HCT116 (cell line): ENCODE measurements around the gene GREM2. TPM values are rescaled to one million over a fixed set of nuclear protein-coding genes. Genes with fewer than 3 reads are reported as not detected.

Source experiments
- ATAC-seq: fragments of 200-7000 bp; cut with Tn5 transposase; 2 replicates; pipeline ENCODE4 v1.9.1; 2020; ENCODE audit warnings: mild to moderate bottlenecking, moderate library complexity
- BruUV-seq: library from RNA; stranded (reverse); fragments of 400-500 nt; replicated peaks from 2 replicates; lab custom pipeline; 2021; lab: Mats Ljungman, UMichigan
- CTCF ChIA-PET: fragments of 300-600 bp; sonication (Branson Sonifier 250); formaldehyde crosslinking; loops from one replicate; lab custom pipeline; 2021; ENCODE audit warnings: antibody characterized with exemption; lab: Charles Lee
- POLR2A ChIA-PET: fragments of 300-600, 350-600 bp; sonication (Branson Sonifier 250); formaldehyde crosslinking; loops from one replicate; lab custom pipeline; 2021; ENCODE audit warnings: antibody characterized with exemption; lab: Charles Lee
- RAD21 ChIA-PET, 2 experiments: fragments of 300-600 bp; sonication (Branson Sonifier 250); formaldehyde crosslinking; loops; one replicate each; lab custom pipeline; 2023; ENCODE audit warnings: low total read pairs in 2 of 2; ENCODE audit not compliant: uncharacterized antibody in 2 of 2, unreplicated experiment in 2 of 2, low non-redundant PET in 1 of 2; lab: Charles Lee
- DNase-seq: peaks from one replicate; pipeline ENCODE4 v3.0.0-alpha.2; 2010; ENCODE audit warnings: low read depth, low spot score
- H2AFZ ChIP-seq: fragments of 200-600 bp; shearing (Covaris generic), sonication (generic); 2 replicates; pipeline ENCODE4 v1.6.1; 2017; ENCODE audit warnings: low read depth, mixed run types, mixed read lengths, antibody characterized with exemption, low read length; ENCODE audit not compliant: poor library complexity, severe bottlenecking
- H3K27ac ChIP-seq: 2 replicates; pipeline ENCODE4 v1.5.1; 2012; ENCODE audit warnings: low read depth, low read length
- H3K27me3 ChIP-seq: fragments of 200-600 bp; sonication (generic); 2 replicates; pipeline ENCODE4 v1.6.1; 2016; ENCODE audit warnings: mixed run types, low read length, mixed read lengths; ENCODE audit not compliant: insufficient read depth
- H3K36me3 ChIP-seq, 2 experiments: fragments of 200-500 bp in 1 of 2; fragments of 200-600 bp in 1 of 2; sonication (Bioruptor generic) in 1 of 2; sonication (generic) in 1 of 2; 2 replicates each; pipeline versions ENCODE4 v1.5.1 to v1.6.1; 2014 to 2016; ENCODE audit warnings: low read length in 2 of 2, inconsistent platforms in 1 of 2, mixed read lengths in 1 of 2, mixed run types in 1 of 2; ENCODE audit not compliant: insufficient read depth in 2 of 2, control insufficient read depth in 1 of 2
- H3K4me1 ChIP-seq, 2 experiments: fragments of 200-600 bp in 1 of 2; sonication (generic) in 1 of 2; 2 replicates each; pipeline versions ENCODE4 v1.5.1 to v1.6.1; 2012 to 2017; ENCODE audit warnings: low read length in 2 of 2, inconsistent platforms in 1 of 2, mild to moderate bottlenecking in 1 of 2, mixed read lengths in 1 of 2, mixed run types in 1 of 2, moderate library complexity in 1 of 2; ENCODE audit not compliant: insufficient read depth in 2 of 2, control insufficient read depth in 1 of 2
- H3K4me2 ChIP-seq: fragments of 200-600 bp; sonication (generic); 2 replicates; pipeline ENCODE4 v1.6.1; 2017; ENCODE audit warnings: mixed run types, low read length, mixed read lengths
- H3K4me3 ChIP-seq, 2 experiments: fragments of 200-600 bp in 1 of 2; sonication (generic) in 1 of 2; replicated peaks in 1 of 2; 2 replicates each; pipeline ENCODE4 v1.5.1; 2011 to 2016; ENCODE audit warnings: low read length in 2 of 2, control low read depth in 1 of 2, low read depth in 1 of 2, mild to moderate bottlenecking in 1 of 2, mixed read lengths in 1 of 2, mixed run types in 1 of 2
- H3K79me2 ChIP-seq: fragments of 200-600 bp; sonication (generic); 2 replicates; pipeline ENCODE4 v1.6.1; 2017; ENCODE audit warnings: mild to moderate bottlenecking, mixed run types, low read length, moderate library complexity, mixed read lengths; ENCODE audit not compliant: insufficient read depth
- H3K9ac ChIP-seq: fragments of 200-600 bp; sonication (generic); 2 replicates; pipeline ENCODE4 v1.6.1; 2016; ENCODE audit warnings: low read length, mixed read lengths
- H3K9me2 ChIP-seq: fragments of 200-600 bp; sonication (generic), shearing (Covaris generic); 2 replicates; pipeline ENCODE4 v1.6.1; 2017; ENCODE audit warnings: mixed run types, mild to moderate bottlenecking, moderate library complexity; ENCODE audit not compliant: insufficient read depth
- H3K9me3 ChIP-seq, 2 experiments: fragments of 200-500 bp in 1 of 2; fragments of 200-600 bp in 1 of 2; sonication (Bioruptor generic) in 1 of 2; sonication (generic) in 1 of 2; 2 replicates each; pipeline ENCODE4 v1.6.1; 2014 to 2017; ENCODE audit warnings: low read length in 2 of 2, mixed read lengths in 2 of 2, inconsistent platforms in 1 of 2, low read depth in 1 of 2, mild to moderate bottlenecking in 1 of 2, mixed run types in 1 of 2, moderate library complexity in 1 of 2; ENCODE audit not compliant: control insufficient read depth in 1 of 2, insufficient read depth in 1 of 2
- H4K20me1 ChIP-seq: fragments of 200-600 bp; sonication (generic), shearing (Covaris generic); 2 replicates; pipeline ENCODE4 v1.6.1; 2017; ENCODE audit warnings: mixed run types, mild to moderate bottlenecking, moderate library complexity; ENCODE audit not compliant: insufficient read depth
- FOSL1 ChIP-seq: IDR thresholded peaks from 2 replicates; pipeline ENCODE4 v1.6.1; 2012; ENCODE audit warnings: low read depth
- REST ChIP-seq: IDR thresholded peaks from 2 replicates; pipeline ENCODE4 v1.6.1; 2012; ENCODE audit warnings: low read depth
- intact Hi-C: fragments of 100-400 bp; cut with micrococcal nuclease; formaldehyde crosslinking; loops from 2 replicates; pipeline ENCODE4 v1.10.0; 2022
- total RNA-seq: library from RNA; stranded (reverse); gene quantifications from one replicate; pipeline ENCODE4 v1.2.1, GENCODE V29; 2021; ENCODE audit not compliant: unreplicated experiment
- TF ChIP-seq, protein P1 (sequence below): IDR thresholded peaks from 2 replicates; pipeline ENCODE4 v1.6.1; 2011; ENCODE audit warnings: mild to moderate bottlenecking, low read length, moderate library complexity; ENCODE audit not compliant: insufficient replicate concordance; ENCODE audit errors: extremely low read depth

The GREM2 gene
- total RNA-seq, 1 experiment from 2014 or later, result not detected

- no peaks in the 10 kb centered on the region for H3K4me1 ChIP-seq
- intact Hi-C loops, result no loop called here
- no peaks in the 10 kb centered on the region for H4K20me1 ChIP-seq
- H3K79me2 ChIP-seq, result no peaks in the 10 kb centered on the region
- TF ChIP-seq REST (no peak), FOSL1 (no peak)
- TF ChIP-seq, protein P1, sequence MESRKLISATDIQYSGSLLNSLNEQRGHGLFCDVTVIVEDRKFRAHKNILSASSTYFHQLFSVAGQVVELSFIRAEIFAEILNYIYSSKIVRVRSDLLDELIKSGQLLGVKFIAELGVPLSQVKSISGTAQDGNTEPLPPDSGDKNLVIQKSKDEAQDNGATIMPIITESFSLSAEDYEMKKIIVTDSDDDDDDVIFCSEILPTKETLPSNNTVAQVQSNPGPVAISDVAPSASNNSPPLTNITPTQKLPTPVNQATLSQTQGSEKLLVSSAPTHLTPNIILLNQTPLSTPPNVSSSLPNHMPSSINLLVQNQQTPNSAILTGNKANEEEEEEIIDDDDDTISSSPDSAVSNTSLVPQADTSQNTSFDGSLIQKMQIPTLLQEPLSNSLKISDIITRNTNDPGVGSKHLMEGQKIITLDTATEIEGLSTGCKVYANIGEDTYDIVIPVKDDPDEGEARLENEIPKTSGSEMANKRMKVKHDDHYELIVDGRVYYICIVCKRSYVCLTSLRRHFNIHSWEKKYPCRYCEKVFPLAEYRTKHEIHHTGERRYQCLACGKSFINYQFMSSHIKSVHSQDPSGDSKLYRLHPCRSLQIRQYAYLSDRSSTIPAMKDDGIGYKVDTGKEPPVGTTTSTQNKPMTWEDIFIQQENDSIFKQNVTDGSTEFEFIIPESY, result no peak
- H3K4me2 ChIP-seq, result no peak overlapping the region
- peaks cover 6 to 20% of the 10 kb centered on the region in 2 experiments for H3K9me3 ChIP-seq
- BruUV-seq, result no TSS peak
- H3K9me2 ChIP-seq, result no peaks in the 10 kb centered on the region
- ChIA-PET POLR2A (no interaction called here), RAD21 (no interaction called here), CTCF (no interaction called here)
- no peaks in the 10 kb centered on the region for H3K36me3 ChIP-seq
- H3K9ac ChIP-seq, result no peak overlapping the region
- H3K27me3 ChIP-seq, result no peaks in the 10 kb centered on the region
- DNase-seq (no peak), ATAC-seq (no peak)
- no peak overlapping the region for H3K4me3 ChIP-seq
- no peak overlapping the region for H3K27ac ChIP-seq
- no peak overlapping the region for H2AFZ ChIP-seq
Measured at GRCh38 chr1:240607006-240607405, 4.9 kb downstream of the GREM2 start.
